Upper lobe of left lung (tissue), 4 donors: Measurements from ENCODE around the gene PIP4K2B.

Source experiments
- CTCF ChIP-seq, 6 experiments: fragments of 450-650 bp in 4 of 6; fragments of 200-600 bp in 2 of 6; sonication (generic) in 2 of 6; IDR thresholded peaks; one replicate each; pipeline ENCODE4 v1.5.1; 2016 to 2019; ENCODE audit warnings: antibody characterized with exemption in 6 of 6
- POLR2A ChIP-seq, 4 donors: fragments of 450-650 bp; IDR thresholded peaks; one replicate each; pipeline ENCODE4 v1.5.1; 2016 to 2017; ENCODE audit warnings: antibody characterized with exemption in 4 of 4, mild to moderate bottlenecking in 2 of 4

GRCh38 chr17:38740806-38741205 is 58.5 kb downstream of the PIP4K2B start:
- TF ChIP-seq CTCF (IDR thresholded peaks at IDR 0.05) (no peak), POLR2A (IDR thresholded peaks at IDR 0.05) (no peak)
